Measurements from ENCODE around the gene PALD1.

- TF ChIP-seq POLR2AphosphoS5 (IDR thresholded peaks at IDR 0.05; ENCODE audit: low read depth) (no peak; the same call in 1 of the 2 replicates), CTCF (IDR thresholded peaks at IDR 0.05; ENCODE audit: insufficient read depth, low read length) (no peak)
These were observed 83.0 kb downstream of the PALD1 start for GRCh38 chr10:70561558-70561957.

Data from HL-60 (cell line).